K562 (cell line): ENCODE results near the gene GPC3. TPM values are rescaled to one million over a fixed set of nuclear protein-coding genes. Genes with fewer than 3 reads are reported as not detected.

Experiments used
- ATAC-seq: fragments of 200-7000 bp; cut with Tn5 transposase; 3 replicates; pipeline ENCODE4 v1.9.1; 2020; ENCODE audit warnings: moderate library complexity
- BruUV-seq: library from RNA; stranded (reverse); fragments of 400-500 nt; replicated peaks from 2 replicates; lab custom pipeline; 2021; lab: Mats Ljungman, UMichigan
- CTCF ChIA-PET: fragments of 300-600 bp; formaldehyde crosslinking; extraction: SDS; loops from one replicate; lab custom pipeline; 2021; ENCODE audit warnings: low intra/inter-chr PET ratio; lab: Yijun Ruan, JAX
- POLR2A ChIA-PET: fragments of 300-600, 350-650 bp; sonication (Branson Sonifier 250); formaldehyde crosslinking; extraction: SDS; loops from one replicate; lab custom pipeline; 2021; ENCODE audit warnings: antibody characterized with exemption, inconsistent platforms; lab: Yijun Ruan, JAX
- DNase-seq, 4 experiments: peaks; one replicate each; pipeline versions ENCODE4 v3.0.0 to v3.0.0-alpha.2; 2011 to 2018; ENCODE audit warnings: low spot score in 3 of 4, mixed read lengths in 3 of 4; ENCODE audit errors: extremely low read depth in 1 of 4
- FAIRE-seq: peaks from 2 replicates; lab custom pipeline; 2011; peaks lifted over from hg19 to GRCh38; lab: Jason Lieb, UNC
- H2AFZ ChIP-seq: 2 replicates; pipeline ENCODE4 v1.6.0; 2011; ENCODE audit warnings: low read depth, low read length, control low read depth, inconsistent platforms
- H3K27ac ChIP-seq: fragments of 200-600 bp; 3 replicates; pipeline ENCODE4 v1.8.0; 2011; ENCODE audit warnings: low read depth, mild to moderate bottlenecking, control low read depth, inconsistent platforms, low read length, moderate library complexity, mixed read lengths; ENCODE audit errors: extremely low read depth
- H3K27me3 ChIP-seq, 2 experiments: fragments of 300-600 bp in 1 of 2; 2 replicates in 1 of 2; 3 replicates in 1 of 2; pipeline versions ENCODE4 v1.6.0 to v1.8.0; 2011; ENCODE audit warnings: inconsistent platforms in 2 of 2, low read length in 2 of 2, mild to moderate bottlenecking in 1 of 2, mixed read lengths in 1 of 2, moderate library complexity in 1 of 2; ENCODE audit not compliant: control insufficient read depth in 2 of 2, insufficient read depth in 2 of 2
- H3K36me3 ChIP-seq: fragments of 300-600 bp; 3 replicates; pipeline ENCODE4 v1.8.0; 2011; ENCODE audit warnings: mild to moderate bottlenecking, low read length, inconsistent platforms; ENCODE audit not compliant: control insufficient read depth, insufficient read depth
- H3K4me1 ChIP-seq, 2 experiments: fragments of 200-600 bp in 1 of 2; replicated peaks in 1 of 2; 2 replicates in 1 of 2; 3 replicates in 1 of 2; pipeline versions ENCODE4 v1.5.1 to v1.8.0; 2011; ENCODE audit warnings: inconsistent platforms in 2 of 2, low read length in 2 of 2, mild to moderate bottlenecking in 1 of 2, mixed read lengths in 1 of 2, moderate library complexity in 1 of 2; ENCODE audit not compliant: control insufficient read depth in 2 of 2, insufficient read depth in 2 of 2
- H3K4me2 ChIP-seq: 2 replicates; pipeline ENCODE4 v1.6.1; 2011; ENCODE audit warnings: low read length, control low read depth, inconsistent platforms, mixed read lengths; ENCODE audit not compliant: insufficient read depth
- H3K4me3 ChIP-seq: fragments of 200-600 bp; sonication (generic), shearing (Covaris generic); 2 replicates; pipeline ENCODE4 v1.5.1; 2016; ENCODE audit warnings: control low read depth, inconsistent platforms
- H3K79me2 ChIP-seq: fragments of 200-600 bp; 3 replicates; pipeline ENCODE4 v1.8.0; 2011; ENCODE audit warnings: low read length, inconsistent platforms; ENCODE audit not compliant: control insufficient read depth, insufficient read depth
- H3K9ac ChIP-seq, 2 experiments: 2 replicates each; pipeline versions ENCODE4 v1.6.0 to v1.6.1; 2011; ENCODE audit warnings: low read depth in 2 of 2, low read length in 2 of 2, control low read depth in 1 of 2, inconsistent platforms in 1 of 2, mild to moderate bottlenecking in 1 of 2, mixed read lengths in 1 of 2; ENCODE audit not compliant: insufficient read depth in 1 of 2
- H3K9me1 ChIP-seq: one replicate; pipeline ENCODE4 v1.6.0; 2011; ENCODE audit warnings: inconsistent platforms, mild to moderate bottlenecking, low read length, moderate library complexity; ENCODE audit not compliant: control insufficient read depth, insufficient read depth
- H3K9me3 ChIP-seq: replicated peaks from 2 replicates; pipeline ENCODE4 v1.5.1; 2011; ENCODE audit warnings: low read depth, low read length, inconsistent platforms; ENCODE audit not compliant: control insufficient read depth, insufficient read depth
- H4K20me1 ChIP-seq: replicated peaks from 2 replicates; pipeline ENCODE4 v1.6.1; 2011; ENCODE audit warnings: low read length, inconsistent platforms, mixed read lengths; ENCODE audit not compliant: control insufficient read depth, insufficient read depth
- ARNT ChIP-seq, 2 experiments: fragments of 450-650 bp; IDR thresholded peaks; 2 replicates each; pipeline ENCODE4 v1.6.1; 2016; ENCODE audit warnings: mild to moderate bottlenecking in 1 of 2
- ATF2 ChIP-seq: sonication (generic); formaldehyde crosslinking; IDR thresholded peaks from 2 replicates; pipeline ENCODE4 v1.8.1; 2022; ENCODE audit warnings: missing genetic modification reagents
- HCFC1 ChIP-seq: IDR thresholded peaks from 2 replicates; pipeline ENCODE4 v1.6.1; 2012; ENCODE audit warnings: low read depth, low read length, improper control_type of control experiment
- HDAC1 ChIP-seq, 2 experiments: fragments of 450-650 bp; IDR thresholded peaks; 2 replicates each; pipeline ENCODE4 v1.6.1; 2016 to 2017; ENCODE audit warnings: inconsistent platforms in 1 of 2, mild to moderate bottlenecking in 1 of 2, moderate library complexity in 1 of 2
- RBBP5 ChIP-seq: fragments of 200-600 bp; sonication (generic); IDR thresholded peaks from 2 replicates; pipeline ENCODE4 v1.6.1; 2012; ENCODE audit warnings: borderline replicate concordance, mild to moderate bottlenecking, low read length, control low read depth, inconsistent platforms; ENCODE audit not compliant: insufficient read depth, poor library complexity, severe bottlenecking
- SAP30 ChIP-seq: fragments of 200-600 bp; sonication (generic); IDR thresholded peaks from 2 replicates; pipeline ENCODE4 v1.6.1; 2012; ENCODE audit warnings: borderline replicate concordance, low read depth, mild to moderate bottlenecking, moderate library complexity, low read length, control low read depth, inconsistent platforms; ENCODE audit not compliant: insufficient read depth, poor library complexity, severe bottlenecking
- SMARCC2 ChIP-seq: fragments of 450-650 bp; IDR thresholded peaks from 2 replicates; pipeline ENCODE4 v1.6.1; 2017; ENCODE audit warnings: antibody characterized with exemption, moderate library complexity, mild to moderate bottlenecking, low read depth
- STAT5B ChIP-seq: fragments of 250-450 bp; sonication (Bioruptor Pico); IDR thresholded peaks from 2 replicates; pipeline ENCODE4 v1.8.0; 2021; ENCODE audit warnings: mild to moderate bottlenecking, inconsistent platforms
- TCF7 ChIP-seq: sonication (generic); IDR thresholded peaks from 2 replicates; pipeline ENCODE4 v1.6.1; 2016; ENCODE audit warnings: antibody characterized with exemption, borderline replicate concordance
- THAP12 ChIP-seq: fragments of 250-450 bp; sonication (Bioruptor Pico); IDR thresholded peaks from 2 replicates; pipeline ENCODE4 v1.9.0; 2021; ENCODE audit warnings: mild to moderate bottlenecking, inconsistent platforms
- ZNF174 ChIP-seq: fragments of 250-450 bp; sonication (Bioruptor Pico); IDR thresholded peaks from 2 replicates; pipeline ENCODE4 v1.4.0; 2020; ENCODE audit warnings: mild to moderate bottlenecking
- ZNF668 ChIP-seq: fragments of 250-450 bp; sonication (Bioruptor Pico); IDR thresholded peaks from 2 replicates; pipeline ENCODE4 v1.8.0; 2022; ENCODE audit warnings: mild to moderate bottlenecking, inconsistent platforms
- in situ Hi-C: fragments of 300-500 bp; cut with MboI; formaldehyde crosslinking; loops from 4 replicates; pipeline ENCODE4 v1.15.0; 2018; ENCODE audit warnings: inconsistent platforms, mixed read lengths
- intact Hi-C: fragments of 100-400 bp; cut with micrococcal nuclease; formaldehyde crosslinking; loops from 2 replicates; pipeline ENCODE4 v1.14.2; 2022
- polyA plus RNA-seq, 8 experiments: library from polyadenylated mRNA; depleted of rRNA in 4 of 8; stranded (reverse) in 5 of 8; unstranded in 3 of 8; fragments of >200 nt; fragmentation: Nextera tagmentation in 2 of 8; fragmentation: Illumina TruSeq in 1 of 8; extraction: Ambion mirVana in 2 of 8; extraction: Trizol in 1 of 8; gene quantifications; 2 replicates each; pipeline versions ENCODE4 v1.2.1 to v1.2.3, GENCODE V29; 2011 to 2014; ENCODE audit warnings: inconsistent platforms in 1 of 8, missing spikeins in 1 of 8
- total RNA-seq, 7 experiments: library from RNA; depleted of rRNA in 6 of 7; stranded (reverse); fragments of >200 nt in 6 of 7; fragmentation: Illumina TruSeq in 2 of 7; extraction: Trizol in 2 of 7; gene quantifications; 2 replicates each; pipeline versions ENCODE4 v1.2.1 to v1.2.3, GENCODE V29; 2011 to 2021; ENCODE audit warnings: low replicate concordance in 1 of 7

The GPC3 gene
- total and polyA plus RNA-seq, 9 of the 15 experiments (the other 6 are each of a cell fraction or from before 2014, with no cell fraction given) = 0.42 TPM; not detected in 8

- TF ChIP-seq SAP30 (no peak), ZNF668 (CRISPR knock-in tag) (no peak), THAP12 (CRISPR knock-in tag) (no peak), ARNT (IDR thresholded peaks at IDR 0.05) (no peak), SMARCC2 (no peak), RBBP5 (no peak), HDAC1 (IDR thresholded peaks at IDR 0.05) (no peak), HCFC1 (no peak)
- TF ChIP-seq, all 486 proteins: peak for 0
These were observed 150.6 kb downstream of the GPC3 start (continued) for GRCh38 chrX:133834771-133835170.

- Histone ChIP-seq H3K9ac (no peak overlapping the region), H3K27me3 (no peaks in the 10 kb centered on the region), H3K9me3 (no peaks in the 10 kb centered on the region), H3K4me2 (no peak overlapping the region), H4K20me1 (no peaks in the 10 kb centered on the region), H2AFZ (no peak overlapping the region), H3K27ac (no peak overlapping the region), H3K4me1 (no peaks in the 10 kb centered on the region), H3K79me2 (no peaks in the 10 kb centered on the region), H3K36me3 (no peaks in the 10 kb centered on the region), H3K4me3 (no peak overlapping the region), H3K9me1 (no peaks in the 10 kb centered on the region)
- ChIA-PET CTCF (no interaction called here), POLR2A (no interaction called here)
- intact Hi-C loops = no loop called here
- ATAC-seq (no peak), DNase-seq (no peak), FAIRE-seq (no peak)
- BruUV-seq = no TSS peak
- in situ Hi-C loops = no loop called here
- TF ChIP-seq ATF2 (CRISPR knock-in tag) (no peak), TCF7 (no peak), ZNF174 (no peak), STAT5B (no peak)
These were observed 165.8 kb downstream of the GPC3 start for GRCh38 chrX:133819546-133819945.
